HG03097 (cell line): Measurements from ENCODE around the gene PSMF1.
"Not testable (repeated sequence)": the region's sequence is repeated elsewhere in the genome, so short reads cannot be mapped to it uniquely, and the experiment has no call there.

Source experiments
- ATAC-seq: cut with Tn5 transposase; IDR thresholded peaks from one replicate; pipeline ENCODE4 v1.9.1; 2021; ENCODE audit not compliant: unreplicated experiment, low FRiP score

Gene PSMF1

DNA sequence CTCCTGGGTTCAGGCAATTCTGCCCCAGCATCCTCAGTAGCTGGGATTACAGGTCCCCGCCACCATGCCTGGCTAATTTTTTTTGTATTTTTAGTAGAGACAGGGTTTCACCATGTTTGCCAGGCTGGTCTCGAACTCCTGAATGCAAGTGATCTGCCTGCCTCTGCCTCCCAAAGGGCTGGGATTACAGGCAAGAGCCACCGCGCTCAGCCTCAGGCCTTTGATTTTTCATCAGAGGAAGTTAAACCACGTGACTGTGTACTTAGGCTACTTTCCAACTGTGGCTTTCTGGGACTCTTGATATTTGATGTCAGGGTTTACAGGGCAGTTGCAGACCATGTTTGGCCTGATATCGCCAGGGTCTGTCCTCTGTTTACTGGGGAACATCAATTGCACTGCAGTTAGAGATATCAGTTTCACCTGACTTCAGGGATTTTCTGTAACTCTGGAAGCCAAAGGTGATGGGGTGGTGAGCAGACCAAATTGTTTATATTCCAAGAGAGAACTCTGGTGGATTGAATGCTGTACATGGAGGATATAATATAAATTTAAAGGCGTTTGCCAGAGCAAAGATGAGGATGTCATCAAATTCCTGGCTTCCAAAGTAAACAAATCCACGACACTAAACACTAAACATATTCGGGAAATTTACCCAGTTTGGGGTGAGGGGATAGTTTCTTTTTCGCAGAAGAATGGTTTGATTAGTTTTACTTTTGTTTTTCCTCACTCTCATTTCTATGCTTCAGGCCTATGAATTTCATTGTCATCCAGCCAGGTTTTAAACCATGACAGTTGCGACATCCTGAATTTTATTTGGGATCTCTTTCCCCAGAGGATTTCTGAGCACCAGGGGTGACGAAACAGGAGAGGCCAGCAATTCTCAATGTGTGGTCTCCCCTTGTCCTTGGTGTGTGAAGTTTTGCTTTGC, 4.2 kb downstream of the PSMF1 start:
- no peak for ATAC-seq

DNA sequence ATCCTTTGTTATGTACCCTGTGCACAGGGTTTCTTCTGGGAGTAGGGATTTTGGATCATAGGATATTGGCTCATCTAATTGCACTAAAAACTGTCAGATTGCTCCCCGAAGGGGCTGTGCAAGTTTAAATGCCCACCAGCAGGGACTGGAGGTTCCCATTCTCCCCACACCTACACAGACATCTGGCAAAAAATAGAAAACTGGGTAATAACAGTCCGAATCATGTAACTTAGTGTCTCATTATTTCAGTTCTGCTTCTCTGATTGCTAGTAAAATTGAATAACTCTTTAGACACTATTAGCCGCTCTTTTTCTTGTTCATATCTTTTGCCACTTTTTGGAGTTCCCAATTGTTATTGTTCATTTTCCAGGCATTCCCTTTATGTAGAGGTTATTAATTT, 5.3 kb downstream of the PSMF1 start:
- ATAC-seq = no peak

DNA sequence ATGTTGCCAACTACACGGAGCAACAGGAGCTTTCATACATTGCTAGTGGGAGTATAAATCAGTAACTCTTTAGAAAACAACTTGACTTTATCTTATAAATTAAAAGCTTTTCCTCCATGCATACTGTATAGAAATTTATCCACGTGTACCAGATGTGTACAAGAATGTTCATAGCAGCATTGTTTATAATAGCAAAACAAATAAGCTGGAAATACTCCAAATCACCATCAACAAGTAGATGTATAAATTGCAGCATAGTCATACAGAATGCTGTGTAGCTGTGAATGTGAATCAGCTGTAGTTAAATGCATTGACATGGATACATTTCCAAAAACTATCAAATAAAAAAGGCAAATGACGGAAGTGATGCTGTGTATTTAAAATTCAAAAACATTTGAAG, 6.0 kb downstream of the PSMF1 start:
- ATAC-seq = no peak

DNA sequence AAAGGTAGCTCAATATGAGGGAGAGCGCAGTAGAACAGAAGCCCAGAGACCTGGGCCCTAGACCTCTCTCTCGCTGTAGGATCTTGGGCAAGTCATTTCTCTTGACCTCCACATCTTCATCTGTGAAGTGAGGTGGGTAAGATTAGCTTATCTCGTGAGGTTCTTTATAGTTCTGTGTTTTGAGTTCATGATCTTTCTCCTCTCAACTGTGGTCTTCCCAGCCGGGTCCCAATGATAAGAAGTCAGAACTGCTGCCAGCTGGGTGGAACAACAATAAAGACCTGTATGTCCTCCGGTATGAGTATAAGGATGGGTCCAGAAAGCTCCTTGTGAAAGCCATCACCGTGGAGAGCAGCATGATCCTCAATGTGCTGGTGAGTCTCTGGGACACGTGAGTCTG, 6.9 kb downstream of the PSMF1 start:
- ATAC-seq = no peak

DNA sequence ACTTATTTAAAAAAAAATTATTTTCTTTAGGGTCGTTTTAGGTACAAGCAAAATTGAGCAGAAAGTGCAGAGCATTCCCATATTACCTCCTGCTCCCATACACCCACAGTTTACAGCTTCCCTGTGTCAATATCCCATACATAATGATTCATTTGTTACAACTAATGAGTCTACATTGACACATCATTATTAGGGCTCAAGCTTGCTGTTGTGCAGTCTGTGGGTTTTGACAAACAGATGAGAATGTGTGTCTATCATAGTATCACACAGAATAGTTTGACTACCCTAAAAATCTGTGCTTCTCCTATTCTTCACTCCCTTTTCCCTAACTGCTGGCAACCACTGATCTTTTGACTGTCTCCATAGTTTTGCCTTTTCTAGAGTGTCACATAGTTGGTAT, 9.4 kb downstream of the PSMF1 start:
- ATAC-seq = no peak

DNA sequence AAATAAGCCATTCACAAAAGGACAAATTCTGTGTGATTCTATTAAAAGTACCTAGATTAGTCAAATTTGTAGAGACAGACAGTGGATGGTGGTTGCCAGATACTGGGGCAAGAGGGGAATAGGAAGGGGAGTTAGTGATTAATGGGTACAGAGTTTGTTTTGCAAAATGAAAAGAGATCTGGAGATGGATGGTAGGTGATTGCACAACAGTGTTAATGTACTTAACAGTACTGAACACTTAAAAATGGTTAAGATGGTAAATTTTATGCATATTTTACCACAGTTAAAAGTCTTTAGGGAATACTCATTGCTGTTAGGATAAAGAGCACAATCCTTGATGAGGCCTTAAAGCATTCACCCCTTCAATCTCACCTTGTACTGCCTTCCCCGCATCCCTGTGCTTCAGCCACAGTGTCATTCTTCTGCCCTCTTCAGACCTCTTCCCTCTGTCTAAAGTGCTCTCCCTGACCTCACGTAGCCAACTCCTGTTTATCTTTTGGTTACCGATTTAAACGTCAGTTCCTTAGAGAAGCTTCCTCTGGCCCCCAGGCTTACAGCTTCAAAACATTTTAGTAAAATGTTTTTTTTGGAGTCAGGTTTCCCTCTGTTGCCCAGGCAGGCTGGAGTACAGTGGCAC, 11.8 kb downstream of the PSMF1 start:
- ATAC-seq = no peak

DNA sequence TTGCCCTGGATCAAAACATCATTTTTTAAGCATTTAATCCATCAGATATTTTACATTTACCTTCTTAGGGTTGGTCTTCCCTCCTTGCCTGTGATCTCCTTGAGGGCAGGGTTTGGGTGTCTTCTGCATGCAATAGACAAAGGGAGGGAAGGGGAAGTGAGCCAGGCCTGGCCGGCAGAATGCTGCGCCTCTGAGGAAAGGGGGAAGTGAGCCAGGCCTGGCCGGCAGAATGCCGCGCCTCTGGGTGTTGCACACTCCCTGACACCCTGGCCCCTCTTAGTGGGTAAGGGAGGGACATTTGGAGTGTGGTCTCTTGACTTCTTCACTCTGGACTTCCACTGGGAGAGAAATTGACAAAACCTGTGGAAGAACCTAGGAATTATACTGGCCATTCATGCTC, 12.4 kb downstream of the PSMF1 start:
- ATAC-seq = no peak

DNA sequence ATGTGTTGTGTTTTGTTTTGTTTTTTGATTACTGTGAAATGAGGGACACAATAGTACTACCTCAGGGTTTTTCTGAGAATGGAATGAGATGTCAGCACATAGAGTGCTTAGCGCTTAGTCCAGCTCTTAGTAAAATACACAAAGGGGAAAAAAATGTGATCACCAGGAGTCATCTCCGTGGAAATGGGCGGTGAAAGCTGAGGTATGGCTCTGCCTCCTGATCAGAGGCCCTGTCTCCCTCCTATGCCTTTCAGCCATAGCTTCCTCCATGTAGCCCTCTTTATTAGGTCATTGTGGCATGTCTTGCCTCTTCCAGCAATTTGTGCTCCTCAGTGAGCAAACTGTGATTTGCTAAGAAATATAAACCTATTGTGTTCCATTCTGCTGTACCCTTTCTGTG, 13.0 kb downstream of the PSMF1 start:
- ATAC-seq = no peak

DNA sequence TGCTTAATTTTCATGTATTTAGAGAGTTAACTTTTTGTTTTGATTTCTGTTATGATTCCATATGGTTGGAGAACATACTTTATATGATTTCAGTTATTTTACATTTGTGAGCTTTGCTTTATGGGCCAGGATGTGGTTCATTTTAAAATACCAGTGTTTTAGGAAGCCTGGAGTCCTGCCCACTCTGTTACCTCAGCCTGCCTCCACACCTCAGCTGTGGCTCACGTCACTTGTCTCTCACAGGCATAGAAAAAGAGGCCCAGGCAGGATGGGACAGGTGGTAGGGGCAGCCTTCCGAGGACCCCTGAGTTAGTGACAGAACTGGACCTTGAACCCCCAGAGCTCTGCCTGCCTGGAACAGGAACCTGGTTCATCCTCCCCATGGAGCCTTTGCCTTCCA, 16.0 kb downstream of the PSMF1 start:
- ATAC-seq = no peak

DNA sequence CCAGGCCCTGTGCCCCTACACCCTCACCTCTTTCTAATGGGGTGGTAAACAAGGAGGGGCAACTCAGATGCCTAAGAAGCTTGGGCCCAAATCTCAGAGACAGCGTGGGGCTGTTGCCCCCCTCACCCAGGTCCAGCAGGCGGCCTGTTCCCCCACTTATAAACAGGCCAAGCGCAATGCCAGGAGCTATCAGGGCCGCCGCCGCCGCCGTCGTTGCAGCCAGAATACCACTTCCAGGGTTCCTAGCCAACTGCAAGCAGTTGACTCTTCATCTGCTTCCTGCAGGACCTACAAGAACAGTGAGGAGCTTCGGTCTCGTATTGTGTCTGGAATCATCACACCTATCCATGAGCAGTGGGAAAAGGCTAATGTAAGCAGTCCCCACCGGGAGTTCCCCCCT, 16.4 kb downstream of the PSMF1 start:
- no peak for ATAC-seq

DNA sequence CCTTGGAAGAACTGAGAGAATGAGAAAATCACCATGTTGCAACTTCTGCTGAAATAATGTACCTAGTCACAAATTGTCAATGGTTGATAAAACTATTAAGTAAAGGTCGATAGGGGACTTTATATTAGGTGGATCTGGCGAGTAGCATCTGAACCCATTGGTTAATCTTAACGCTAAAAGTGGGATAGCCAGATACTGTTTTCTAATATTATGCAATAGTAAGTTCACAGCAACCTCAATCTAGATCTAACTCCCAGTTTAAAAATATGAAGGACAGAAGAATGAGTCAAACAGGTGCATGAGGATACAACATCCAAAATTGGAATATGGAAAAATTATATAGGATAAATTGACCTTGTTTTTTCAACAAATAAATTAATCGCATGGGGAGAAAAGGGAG, 18.8 kb downstream of the PSMF1 start:
- ATAC-seq = no peak

DNA sequence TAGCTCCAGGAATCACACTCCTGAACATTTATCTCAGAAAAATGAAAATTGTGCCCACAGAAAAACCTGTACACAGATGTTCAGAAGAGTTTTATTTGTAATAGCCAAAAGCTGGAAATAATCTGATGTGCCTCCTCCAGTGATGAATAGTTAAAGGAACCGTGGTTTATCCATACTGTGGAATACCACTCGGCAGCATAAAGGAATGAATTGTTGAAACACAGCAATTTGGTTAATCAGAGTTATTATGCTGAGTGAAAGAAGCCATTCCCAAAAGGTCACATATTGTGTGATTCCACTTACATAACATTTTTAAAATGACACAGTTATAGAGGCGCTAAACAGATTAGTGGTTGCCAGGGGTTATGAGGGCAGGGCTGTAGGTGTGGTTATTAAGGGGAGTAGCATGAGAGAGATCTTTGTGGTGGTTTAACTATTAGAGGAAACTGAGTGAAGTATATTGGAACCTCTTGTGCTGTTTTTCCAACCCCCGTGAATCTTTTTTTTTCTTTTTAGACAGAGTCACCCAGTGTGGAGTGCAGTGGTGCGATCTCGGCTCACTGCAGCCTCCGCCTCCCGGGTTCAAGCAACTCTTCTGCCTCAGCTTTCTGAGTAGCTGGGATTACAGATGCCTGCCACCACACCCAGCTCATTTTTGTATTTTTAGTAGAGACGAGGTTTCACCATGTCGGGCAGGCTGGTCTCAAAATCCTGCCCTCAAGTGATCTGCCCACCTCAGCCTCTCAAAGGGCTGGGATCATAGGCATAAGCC, 26.2 kb downstream of the PSMF1 start:
- no peak for ATAC-seq

DNA sequence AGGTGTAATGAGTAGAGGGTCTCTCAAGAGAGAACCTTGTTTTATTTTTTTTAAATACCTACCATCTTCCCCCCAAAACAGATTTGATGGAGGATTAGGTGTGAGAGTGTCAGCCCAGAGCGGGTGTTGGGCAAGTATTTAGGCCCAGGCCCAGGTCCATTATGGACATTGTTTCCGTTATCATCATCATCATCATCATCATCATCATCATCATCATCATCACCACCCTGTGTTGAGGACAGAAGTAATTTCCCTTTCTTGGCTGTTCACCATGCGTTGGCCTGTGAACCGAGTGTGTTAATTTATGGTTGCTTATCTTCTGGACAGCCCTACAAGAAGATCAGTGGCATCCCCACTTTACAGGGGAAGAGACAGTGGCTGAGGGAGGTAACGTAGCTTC, 28.6 kb downstream of the PSMF1 start:
- ATAC-seq = no peak

DNA sequence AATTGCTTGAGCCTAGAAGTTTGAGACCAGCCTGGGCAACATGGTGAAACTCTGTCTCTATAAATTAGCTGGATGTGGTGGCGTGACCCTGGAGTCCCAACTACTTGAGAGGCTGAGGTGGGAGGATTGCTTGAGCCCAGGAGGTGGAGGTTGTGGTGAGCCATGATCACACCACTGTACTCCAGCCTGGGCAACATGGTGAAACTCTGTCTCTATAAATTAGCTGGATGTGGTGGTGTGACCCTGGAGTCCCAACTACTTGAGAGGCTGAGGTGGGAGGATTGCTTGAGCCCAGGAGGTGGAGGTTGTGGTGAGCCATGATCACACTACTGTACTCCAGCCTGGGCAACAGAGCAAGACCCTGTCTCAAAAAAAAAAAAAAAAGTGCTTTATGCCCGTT, 31.4 kb downstream of the PSMF1 start:
- ATAC-seq = not testable (repeated sequence)

DNA sequence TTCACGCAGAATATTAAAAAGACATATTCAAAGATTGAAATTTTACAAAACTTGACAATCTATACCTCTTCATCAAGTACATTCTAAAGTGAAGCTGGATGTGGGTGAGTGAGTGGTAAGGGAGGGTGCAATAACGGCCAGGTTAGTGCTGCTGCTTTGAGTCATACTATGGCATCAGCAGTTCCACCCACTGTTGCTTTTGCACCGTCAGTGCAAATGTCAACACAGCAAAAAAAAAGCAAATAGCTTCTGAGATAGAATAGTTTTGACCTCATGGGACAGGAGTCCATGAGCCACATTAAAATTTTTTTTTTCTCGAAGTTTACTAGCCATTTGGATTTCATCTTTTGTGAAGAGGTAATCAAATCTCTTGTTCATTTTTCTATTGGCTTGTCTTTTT, 31.8 kb downstream of the PSMF1 start:
- ATAC-seq = no peak

DNA sequence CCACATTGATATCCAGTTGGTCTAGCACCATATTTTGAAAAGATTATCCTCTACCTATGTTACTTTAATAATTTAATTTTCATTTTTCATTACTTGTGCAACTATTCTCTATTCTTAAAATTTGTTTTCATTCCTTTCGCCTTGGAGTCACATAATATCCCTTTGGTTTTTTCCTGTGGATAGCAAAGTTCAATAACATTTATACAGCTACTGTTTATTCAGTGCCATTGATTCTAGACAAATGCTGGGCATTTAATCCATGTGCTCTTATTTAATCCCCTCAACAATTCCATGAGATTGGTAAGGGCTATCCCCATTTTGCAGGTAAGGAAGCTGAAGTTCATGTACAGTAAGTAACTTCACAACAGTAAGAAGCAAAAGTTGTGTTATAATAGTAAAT, 32.6 kb downstream of the PSMF1 start:
- no peak for ATAC-seq

DNA sequence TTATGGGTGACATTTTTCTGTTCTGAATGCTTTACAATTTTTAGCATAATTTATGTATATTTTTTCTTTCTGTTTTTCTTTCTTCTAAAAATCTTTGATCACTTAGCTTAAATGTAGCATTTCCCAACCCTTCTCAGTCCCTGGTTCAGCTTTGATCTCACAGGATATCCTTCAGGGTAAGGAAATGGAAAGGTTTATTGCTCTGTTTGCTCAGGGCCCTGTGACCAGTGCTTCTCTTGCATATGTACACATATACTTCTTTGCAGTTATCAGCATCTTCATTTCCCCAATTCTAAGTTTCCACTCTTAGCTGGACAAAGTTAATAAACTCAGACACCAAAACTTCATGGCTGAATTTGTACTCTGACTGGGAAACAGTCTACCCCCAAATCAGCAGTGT, 35.8 kb downstream of the PSMF1 start:
- no peak for ATAC-seq

DNA sequence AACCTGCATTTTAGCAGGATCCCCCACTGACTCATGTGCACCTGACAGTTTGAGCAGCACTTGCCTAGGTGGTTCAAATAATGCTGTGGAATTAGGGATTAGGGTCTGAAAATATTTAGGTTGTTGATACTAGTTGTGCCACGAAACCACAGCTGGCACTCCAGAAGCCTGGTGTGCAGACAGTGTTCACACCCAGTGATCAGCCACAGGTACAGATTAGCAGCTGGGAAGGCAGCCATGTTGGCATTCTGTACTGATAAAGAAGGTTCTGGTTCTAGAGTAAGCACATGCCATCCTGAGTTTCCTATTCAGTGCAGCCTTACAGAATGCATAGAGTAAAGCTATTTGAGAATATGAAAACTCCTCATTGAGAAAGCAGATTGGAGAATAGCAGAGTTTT, 36.3 kb downstream of the PSMF1 start:
- ATAC-seq = no peak

DNA sequence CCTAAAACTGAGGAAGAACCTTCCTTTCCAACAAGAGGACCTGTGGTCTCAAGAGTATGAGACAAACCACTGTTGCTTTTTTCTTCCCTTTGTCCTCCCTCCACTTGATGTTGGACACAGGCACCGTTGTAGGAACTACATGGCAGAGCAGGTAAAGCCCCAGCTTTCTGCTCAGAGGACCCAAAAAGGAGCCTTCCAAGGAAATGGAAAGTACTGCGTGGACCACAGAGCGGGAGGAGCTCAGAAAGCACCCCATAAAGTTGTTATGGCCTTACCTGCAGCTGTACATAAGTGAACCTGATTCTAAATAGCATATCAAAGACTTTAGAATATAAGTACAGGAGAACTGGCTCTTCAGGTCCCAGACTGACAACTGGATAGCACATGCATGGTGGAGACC, 36.9 kb downstream of the PSMF1 start:
- ATAC-seq = no peak

DNA sequence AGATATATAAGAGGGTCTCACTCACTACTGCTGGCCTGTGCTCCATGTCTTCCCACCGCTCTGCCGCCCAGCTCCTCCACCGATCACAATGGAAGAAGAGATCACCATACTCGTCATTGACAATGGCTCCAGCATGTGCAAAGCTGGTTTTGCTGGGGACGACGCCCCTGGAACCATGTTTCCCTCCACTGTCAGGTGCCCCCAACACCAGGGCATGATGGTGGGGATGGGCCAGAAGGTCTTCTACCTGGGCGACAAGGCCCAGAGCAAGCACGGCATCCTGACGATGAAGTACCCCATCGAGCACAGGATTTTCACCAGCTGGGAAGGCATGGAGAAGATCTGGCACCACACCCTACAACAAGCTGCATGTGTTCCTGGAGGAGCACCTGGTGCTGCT, 42.1 kb downstream of the PSMF1 start:
- ATAC-seq = no peak

DNA sequence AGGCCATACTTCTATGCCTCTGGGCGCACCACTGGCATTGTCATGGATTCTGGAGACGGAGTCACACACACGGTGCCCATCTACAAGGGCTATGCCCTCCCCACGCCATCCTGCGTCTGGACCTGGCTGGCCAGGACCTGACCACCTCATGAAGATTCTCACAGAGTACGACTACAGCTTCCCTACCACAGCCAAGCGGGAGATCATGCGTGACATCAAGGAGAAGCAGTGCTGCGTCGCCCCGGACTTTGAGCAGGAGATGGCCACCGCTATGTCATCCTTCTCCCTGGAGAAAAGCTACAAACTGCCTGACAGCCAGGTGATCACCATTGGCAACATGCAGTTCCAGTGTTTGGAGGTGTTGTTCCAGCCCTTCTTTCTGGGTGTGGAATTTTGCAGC, 42.6 kb downstream of the PSMF1 start:
- no peak for ATAC-seq

DNA sequence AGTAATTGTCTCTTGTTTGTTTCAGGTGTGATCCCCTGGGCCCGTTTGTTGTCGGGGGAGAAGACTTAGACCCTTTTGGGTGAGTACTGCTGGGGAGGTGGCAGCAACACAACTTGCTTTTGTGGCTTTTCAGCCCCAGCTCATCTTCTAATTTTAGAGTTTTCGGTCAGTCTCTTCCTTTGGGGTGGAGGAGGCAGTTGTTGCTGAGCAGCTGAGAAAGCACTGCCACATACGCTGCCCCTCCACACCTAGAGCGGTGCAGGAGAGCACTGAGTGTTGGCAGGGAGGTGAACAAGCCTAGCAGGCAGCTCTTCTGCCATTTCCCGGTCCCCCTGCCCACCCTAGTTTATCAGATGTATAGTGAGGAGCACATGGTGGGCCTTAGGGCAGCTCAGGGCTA, 44.7 kb downstream of the PSMF1 start:
- no peak for ATAC-seq
